GM21528 (cell line): ENCODE data around the gene SART3.

Experiments used
- ATAC-seq: cut with Tn5 transposase; IDR thresholded peaks from one replicate; pipeline ENCODE4 v1.9.1; 2021; ENCODE audit warnings: mild to moderate bottlenecking, moderate library complexity; ENCODE audit not compliant: unreplicated experiment, low FRiP score

Gene SART3

DNA sequence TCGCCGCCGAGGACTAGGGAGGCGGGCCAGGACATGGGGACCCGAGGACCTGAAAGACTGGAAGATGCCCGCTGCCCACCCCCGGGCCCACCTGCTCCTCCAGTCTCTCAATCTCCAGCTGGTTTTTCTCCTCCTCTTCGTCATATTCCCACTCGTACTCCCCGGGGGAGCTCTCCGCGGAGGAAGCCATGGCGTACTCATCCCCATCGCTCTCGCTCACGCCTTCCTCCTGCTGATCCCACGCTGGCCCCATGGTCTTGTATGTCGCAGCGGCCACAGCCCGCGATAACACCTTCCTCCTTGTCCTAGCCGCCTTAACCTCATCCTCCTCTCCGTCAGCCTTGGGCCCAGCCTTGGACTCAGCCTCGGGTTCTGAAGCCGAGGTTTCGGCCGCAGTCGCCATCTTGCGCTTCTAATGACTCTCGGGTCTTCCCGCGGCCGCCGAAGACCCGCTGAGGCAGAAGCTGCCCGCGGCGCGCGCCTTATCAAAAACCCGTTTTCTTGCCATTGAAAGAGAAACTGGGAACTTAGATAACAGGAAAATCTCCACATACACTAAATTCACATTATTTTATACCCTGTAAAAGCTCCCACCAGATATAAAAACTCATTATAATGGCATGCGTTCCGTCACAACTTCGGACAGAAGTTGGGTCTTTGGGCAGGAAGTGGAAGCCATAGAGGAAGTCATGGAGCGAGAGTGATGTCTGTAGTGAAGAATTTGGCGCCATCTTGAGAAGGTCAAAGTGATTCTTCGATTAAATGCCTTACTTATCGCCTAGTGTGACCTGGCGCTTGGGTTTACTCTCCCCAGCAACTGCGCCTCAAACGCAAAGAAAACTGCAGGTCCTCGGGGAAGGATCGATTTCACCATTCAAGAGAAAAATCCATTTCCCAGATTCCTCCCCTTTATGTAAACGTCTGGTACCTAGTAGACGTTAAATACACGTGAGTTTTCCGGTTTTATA lies at the start of gene SART3:
SART3 (minus strand) TSS at position 422 of the 968 bp plus-strand sequence; CDS start at position 403, 19 bp downstream.
- ATAC-seq, result peak; percentile 39

DNA sequence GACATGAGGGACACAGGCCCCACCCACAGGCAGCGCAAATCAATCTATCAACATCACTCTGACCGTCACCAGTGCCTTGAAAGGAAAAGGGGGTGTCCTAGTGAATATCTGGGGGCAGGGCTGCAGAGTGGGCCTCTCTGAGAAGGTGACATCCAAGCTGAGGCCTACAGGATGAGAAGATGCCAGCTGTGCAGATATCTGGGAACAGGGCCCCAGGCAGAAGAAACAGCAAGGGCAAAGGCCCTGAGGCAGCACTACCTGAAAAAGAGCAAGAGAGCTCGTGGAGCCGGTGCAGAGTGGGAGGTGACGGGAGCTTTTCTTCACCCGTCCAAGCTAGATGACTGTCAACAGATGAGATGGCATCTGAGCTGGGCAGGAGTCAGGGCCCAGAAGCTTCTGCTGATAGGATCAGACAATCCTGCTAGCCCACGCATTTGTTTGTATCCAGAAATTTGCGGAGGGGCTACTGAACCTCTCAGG lies 49.4 kb upstream of the SART3 start:
- no peak for ATAC-seq

GRCh38 chr12:108609537-108610335 lies 48.8 kb upstream of the SART3 start:
- no peak for ATAC-seq

DNA sequence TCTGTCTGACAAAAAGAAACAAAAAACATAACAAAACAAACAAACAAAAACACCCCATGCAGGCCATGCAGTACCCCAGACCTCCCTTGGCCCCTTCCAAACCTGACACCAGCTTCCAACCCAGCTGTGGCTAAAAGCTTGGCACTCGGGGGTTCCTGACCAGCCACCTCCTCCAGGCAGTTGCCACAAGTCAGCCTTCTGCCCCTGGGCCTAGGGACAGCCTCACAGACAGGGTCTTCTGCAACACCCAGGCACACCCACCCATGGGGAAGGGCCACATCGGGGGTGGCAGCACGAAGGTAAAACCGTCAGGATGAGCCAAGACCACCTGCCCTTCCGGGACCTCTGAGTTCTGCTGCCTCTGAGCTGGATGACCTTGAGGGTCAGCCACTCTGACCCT lies 47.6 kb upstream of the SART3 start:
- ATAC-seq, result no peak

DNA sequence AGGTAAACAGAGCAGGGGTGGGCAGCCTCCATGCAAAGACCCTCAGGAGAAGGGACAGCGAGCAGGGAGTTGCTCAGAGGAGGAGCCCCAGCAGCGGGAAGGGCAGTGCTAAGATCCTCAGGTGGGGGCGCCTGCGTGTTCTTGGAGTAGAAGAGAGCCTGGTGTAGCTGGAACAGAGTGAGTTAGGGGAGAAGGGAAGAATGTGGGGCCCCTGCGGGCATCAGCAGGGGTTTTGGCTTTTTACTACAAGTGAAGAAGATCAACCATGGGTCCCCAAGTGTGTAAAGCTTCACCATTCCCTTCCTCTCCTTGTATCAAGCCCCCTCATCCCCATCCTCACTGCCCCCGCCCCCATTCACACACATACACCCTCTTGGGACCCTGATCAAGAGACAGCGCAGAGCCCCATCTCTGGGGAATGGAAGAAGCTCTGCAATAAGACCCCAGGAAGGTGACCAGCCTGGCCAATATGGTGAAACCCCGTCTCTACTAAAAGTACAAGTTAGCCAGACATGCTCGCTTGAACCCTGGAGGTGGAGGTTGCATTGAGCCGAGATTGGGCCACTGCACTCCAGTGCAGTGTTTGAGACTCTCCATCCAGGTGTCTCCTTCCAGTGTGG lies 47.1 kb upstream of the SART3 start:
- ATAC-seq, result no peak

- no peak for ATAC-seq
Observed at GRCh38 chr12:108606492-108606891, 45.5 kb upstream of the SART3 start.

- no peak for ATAC-seq
Observed at GRCh38 chr12:108605690-108606406, 44.9 kb upstream of the SART3 start.

- ATAC-seq, result no peak
Observed at GRCh38 chr12:108605000-108605689, 44.2 kb upstream of the SART3 start.

DNA sequence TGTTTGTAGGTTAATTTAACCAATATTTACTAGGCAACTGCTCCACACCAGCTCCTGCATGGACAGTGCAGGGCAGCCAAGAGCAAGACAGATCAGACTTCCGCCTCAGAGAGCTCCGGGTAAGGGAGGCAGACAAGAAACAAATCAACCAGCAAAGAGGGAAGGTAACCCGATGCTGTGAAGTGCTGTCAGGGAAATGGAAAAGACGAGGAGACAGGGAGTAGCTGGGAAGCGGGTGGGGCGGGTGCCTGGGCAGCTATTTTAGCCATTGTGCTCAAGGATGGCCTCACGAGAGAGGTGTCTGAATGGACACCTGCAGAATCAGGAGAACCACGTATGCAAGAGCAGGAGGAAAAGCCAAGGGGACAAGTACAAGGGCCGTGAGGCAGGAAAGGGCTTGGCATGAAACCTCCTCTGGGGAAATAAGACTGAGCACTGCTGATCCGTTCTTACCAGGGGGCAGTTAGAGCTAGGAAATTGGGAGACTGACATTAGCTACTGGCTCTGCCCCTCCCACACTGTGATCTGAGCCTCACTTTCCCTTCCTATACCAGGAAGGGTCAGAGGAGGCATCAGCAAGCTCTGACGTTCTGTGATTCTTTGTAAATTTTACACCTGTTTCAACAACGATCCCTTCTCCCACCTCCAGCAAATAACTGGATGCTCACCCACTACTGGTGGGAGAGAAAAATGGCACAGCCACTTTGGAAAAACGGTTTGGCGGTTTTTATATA lies 43.4 kb upstream of the SART3 start:
- no peak for ATAC-seq

DNA sequence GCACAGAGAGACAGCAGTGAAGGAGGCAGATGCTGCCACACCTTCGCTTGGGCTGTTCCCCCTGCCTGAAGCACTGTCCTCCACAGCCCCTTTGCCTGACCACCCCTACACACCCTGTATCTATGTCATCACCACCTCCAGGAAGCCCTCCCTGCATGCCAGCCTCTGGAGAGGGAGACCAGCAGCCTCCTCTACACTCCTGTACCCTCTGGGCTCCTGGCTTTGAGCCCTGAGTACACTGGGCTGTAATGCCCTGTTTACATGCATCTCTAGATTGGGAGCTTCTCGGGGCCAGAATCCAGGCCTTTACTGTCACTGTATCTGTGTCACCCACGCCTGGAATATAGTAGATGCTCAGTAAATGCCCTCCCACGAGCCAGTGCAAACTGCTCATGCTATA lies 42.8 kb upstream of the SART3 start:
- ATAC-seq, result no peak

DNA sequence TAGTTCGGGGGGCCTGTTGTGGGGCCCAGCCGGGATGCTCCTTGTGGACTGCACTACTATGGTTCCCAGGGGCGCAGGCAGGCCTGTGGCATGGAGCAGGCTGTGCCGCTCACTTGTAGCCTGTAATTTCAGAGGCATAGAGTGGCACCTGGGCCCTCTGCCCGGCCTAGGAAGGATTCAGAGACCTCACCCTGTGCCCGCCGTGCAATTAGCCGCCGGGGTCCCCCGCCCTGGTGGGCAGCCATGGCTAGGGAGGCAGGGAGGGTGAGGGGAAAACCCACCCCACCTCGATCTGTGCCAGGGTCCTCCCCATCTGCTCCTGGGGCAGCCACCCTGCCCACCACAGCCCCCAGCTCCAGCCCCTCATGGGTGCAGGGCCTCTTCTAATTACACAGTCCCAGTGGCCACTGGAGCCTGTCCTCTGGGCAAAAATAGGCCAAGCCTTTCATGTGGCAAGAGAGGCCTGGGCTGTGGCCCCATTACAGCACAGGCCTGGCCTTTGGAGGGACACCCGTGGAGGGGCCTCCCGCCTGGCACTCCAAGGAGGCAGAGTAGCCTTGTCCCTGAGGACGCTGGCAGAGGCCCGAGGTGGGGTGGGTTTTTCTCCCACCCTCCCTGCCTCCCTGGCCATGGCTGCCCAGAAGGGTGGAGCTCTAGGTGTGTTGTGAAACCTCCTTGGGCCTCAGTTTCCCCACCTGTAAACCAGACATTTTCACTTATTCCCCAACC lies 42.2 kb upstream of the SART3 start:
- ATAC-seq, result no peak

- ATAC-seq, result no peak
Observed at GRCh38 chr12:108602209-108602705, 41.3 kb upstream of the SART3 start.

DNA sequence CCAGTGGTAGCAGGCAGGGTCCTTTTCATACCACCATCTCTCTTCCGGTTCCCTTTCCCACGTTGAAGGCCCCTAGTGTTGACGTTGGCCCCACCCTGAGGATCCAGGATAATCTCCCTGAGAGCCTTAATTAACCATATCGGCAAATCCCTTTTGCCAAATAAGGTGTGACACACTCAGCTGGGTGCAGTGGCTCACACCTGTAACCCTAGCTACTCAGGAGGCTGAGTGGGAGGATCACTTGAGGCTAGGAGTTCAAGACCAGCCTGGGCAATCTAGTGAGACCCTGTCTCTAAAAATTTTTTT lies 39.7 kb upstream of the SART3 start:
- ATAC-seq, result no peak

GRCh38 chr12:108599948-108600701 lies 39.2 kb upstream of the SART3 start:
- ATAC-seq, result no peak

DNA sequence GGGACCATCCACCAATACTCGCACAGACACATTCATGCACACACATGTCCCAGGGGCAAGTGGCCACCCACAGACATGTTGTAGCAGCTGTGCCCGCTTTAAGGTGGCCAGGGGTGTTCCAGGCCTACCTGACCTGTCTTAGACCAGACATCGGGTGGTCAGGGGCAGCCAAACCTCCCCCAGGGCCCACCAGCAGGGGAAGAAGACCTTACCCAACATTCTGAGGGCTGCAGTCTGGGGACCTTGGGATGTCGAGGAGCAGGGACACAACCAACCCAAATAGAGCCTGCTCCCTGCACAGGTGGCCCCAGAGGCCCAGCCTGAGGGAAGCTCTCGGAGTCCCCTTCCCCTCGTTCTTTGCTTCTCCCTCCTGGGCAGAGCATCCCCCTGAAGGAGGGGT lies 38.6 kb upstream of the SART3 start:
- no peak for ATAC-seq

- ATAC-seq, result no peak
Observed at GRCh38 chr12:108598553-108599250, 37.7 kb upstream of the SART3 start.
